HG03064 (cell line): Measurements from ENCODE around the gene PELO.

Source experiments
- ATAC-seq: cut with Tn5 transposase; IDR thresholded peaks from one replicate; pipeline ENCODE4 v1.9.1; 2021; ENCODE audit warnings: low read depth; ENCODE audit not compliant: unreplicated experiment

The PELO gene

DNA sequence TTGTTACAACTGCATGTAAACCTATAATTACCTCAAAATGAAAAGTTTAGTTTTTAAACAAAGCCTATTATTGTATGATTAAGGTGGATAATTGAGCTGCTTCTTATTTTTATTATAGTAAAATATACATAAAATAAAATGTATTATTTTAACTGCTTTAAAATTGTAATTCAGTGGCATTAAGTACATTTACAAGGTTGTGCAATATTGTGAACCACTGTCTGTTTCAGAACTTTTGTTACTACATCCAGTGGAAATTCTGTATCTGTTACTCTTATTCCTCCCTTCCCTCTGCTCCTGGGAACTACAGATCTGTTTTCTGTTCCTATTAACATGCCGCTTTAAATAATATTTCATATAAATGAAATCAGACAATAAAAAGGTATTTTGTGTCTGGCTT lies 37.1 kb downstream of the PELO start:
- ATAC-seq, result no peak

DNA sequence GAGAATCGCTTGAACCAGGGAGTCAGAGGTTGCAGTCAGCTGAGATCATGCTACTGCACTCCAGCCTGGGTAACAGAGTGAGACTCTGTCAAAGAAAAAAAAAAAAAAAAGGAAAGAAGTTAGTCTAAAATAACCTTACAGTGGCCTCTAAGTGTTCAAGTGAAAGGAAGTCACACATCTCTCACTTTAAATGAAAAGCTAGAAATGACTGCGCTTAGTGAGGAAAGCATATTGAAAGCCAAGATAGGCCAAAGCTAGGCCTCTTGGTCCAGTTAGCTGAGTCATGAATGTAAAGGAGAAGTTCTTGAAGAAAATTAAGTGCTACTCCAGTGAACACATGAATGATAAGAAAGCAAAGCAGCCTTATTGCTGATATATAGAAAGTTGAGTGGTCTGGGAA lies 38.1 kb downstream of the PELO start:
- ATAC-seq, result peak; percentile 90

DNA sequence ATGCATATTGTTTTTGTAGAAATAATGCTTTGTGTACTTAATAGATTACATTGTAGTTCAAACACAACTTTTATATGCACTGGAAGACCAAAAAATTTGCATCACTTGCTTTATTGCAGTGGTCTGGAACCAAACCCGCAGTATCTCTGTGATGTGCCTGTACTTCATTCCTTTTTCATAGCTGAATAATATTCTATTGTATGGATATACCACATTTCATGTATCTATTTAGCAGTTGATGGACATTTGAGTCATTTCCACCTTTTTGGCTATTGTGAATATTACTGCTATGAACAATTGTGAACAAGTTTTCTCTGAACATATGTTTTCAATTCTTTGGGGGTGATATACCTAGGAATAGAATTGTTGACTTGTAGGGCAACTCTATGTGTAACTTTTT lies 40.1 kb downstream of the PELO start:
- ATAC-seq, result no peak

DNA sequence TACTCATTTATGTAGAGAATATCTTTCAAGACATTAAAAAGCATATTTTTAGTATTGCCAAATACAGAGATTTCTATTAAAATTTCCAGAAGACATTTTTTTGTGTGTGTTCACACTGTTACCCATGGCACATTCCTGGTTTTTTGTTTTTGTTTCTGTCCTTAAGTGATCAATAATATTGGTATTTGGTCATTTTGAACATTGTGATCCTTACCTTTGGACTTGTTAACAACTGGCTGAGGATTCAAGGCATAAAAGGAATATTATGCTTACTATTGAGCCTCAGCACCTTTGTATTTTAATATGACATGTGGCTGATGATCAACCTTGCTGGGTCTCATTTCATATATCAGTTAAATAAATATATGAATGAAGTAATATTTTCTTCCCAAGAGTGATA lies 41.9 kb downstream of the PELO start:
- ATAC-seq, result no peak

DNA sequence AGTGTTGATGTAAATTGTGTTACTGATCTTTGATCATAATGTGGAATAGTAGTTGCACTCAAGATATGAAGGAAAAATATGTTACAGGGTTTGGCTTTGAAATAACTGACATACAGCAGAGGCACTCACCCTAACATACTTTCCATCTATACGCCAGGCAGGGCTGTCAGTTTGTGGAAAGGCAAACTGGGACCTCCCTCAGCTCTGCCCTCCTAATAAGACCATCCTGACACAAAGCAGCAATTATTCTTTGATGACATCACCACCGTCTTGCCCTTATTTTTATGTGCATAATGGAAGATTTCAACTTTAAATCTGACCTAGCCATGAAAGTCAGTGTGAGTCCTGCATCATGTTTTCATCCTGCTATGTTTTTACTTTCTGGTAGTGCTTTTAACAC lies 42.9 kb downstream of the PELO start:
- no peak for ATAC-seq

DNA sequence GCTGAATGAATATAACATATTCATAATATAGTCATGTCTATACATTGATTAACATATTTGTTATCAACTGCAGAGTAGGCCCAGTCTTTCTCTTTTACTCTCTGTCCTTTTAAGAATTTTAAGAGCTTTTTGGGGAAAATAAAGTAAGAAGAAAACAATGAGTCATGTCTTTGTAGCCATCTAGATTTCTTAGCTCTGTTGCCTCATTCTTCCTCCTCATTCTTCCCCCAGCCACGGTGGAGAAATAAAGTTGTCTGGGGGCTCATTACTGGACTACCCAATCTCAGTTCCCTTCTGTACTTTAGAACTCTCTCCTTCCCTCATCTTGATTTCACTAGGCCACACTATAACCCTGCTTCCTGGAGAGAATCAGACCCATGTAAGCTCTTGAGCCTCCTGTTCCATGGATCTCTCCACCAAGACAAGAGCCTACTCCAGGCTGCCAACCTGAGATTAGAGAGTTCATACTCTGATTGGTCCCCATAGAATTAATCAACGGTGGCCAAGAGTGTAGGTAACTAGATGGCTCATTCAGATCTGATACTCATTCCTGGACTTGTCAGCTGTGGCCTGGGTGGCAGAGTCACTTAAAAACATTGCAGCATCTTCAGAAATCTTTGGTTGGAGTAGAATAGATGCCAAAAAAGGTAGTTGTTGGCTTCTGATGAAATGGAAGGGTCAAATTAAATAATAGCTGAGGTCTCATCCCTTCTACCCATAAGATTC lies 44.2 kb downstream of the PELO start:
- no peak for ATAC-seq

DNA sequence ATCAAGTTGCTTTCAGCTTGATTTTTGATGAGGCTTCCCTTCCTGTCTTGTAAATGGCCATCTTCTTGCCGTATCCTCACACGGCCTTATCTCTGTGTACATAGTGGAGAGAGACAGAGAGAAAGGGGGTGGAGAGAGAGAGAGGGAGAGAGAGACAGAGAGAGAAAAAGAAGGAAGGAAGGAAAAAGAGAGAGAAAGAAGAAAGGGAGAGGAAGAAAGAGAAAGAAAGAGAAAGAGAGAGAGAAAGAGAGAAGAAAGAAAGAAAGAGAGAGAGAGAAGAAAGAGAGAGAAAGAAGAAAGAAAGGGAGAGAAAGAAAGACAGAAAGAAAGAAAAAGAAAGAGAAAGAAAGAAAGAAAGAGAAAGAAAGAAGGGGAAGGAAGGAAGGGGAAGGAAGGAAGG lies 46.6 kb downstream of the PELO start:
- no peak for ATAC-seq

DNA sequence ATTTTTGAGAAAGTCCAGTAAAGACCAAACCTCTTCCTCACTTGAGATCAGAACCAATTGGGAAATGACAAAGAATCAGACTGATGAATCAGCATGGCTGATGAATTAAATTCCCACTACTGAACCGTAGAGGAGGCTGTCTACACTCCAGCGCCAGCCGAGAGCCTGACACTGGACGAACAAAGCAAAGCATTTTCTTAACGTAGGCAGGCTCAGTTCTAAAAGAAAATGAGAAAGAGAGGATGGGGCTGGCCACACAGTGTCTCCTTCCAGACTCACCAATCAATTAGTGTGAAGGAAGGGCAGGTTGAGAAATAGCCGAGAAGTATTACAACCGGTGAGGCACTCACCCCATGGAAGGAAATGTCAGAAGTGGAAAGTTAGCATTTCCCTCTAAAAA lies 49.4 kb downstream of the PELO start:
- ATAC-seq, result no peak
